Endodermal cell (in vitro differentiated cells): Measurements from ENCODE around the gene TRPV6. TPM values are rescaled to one million over a fixed set of nuclear protein-coding genes. Genes with fewer than 3 reads are reported as not detected.

ENCODE experiments used
- DNase-seq: peaks from one replicate; pipeline ENCODE4 v3.0.0-alpha.2; 2017
- H3K27ac ChIP-seq: 2 replicates; pipeline ENCODE4 v1.5.1; 2013; ENCODE audit warnings: mild to moderate bottlenecking, low read depth, low read length, moderate library complexity
- H3K27me3 ChIP-seq: 2 replicates; pipeline ENCODE4 v1.6.1; 2013; ENCODE audit warnings: mild to moderate bottlenecking, low read length, moderate library complexity; ENCODE audit not compliant: insufficient read depth, control insufficient read depth, poor library complexity, severe bottlenecking
- H3K36me3 ChIP-seq: 2 replicates; pipeline ENCODE4 v1.7.0; 2013; ENCODE audit warnings: mild to moderate bottlenecking, low read length, moderate library complexity; ENCODE audit not compliant: control insufficient read depth, insufficient read depth
- H3K4me1 ChIP-seq: one replicate; pipeline ENCODE4 v1.7.0; 2013; ENCODE audit warnings: low read length; ENCODE audit not compliant: control insufficient read depth, insufficient read depth
- H3K4me3 ChIP-seq: 2 replicates; pipeline ENCODE4 v1.5.1; 2013; ENCODE audit warnings: mild to moderate bottlenecking, low read length, moderate library complexity
- H3K9ac ChIP-seq: 2 replicates; pipeline ENCODE4 v1.6.1; 2013; ENCODE audit warnings: mild to moderate bottlenecking, low read length, moderate library complexity; ENCODE audit not compliant: poor library complexity, severe bottlenecking; ENCODE audit errors: extremely low read depth
- H3K9me3 ChIP-seq: 2 replicates; pipeline ENCODE4 v1.6.1; 2013; ENCODE audit warnings: mild to moderate bottlenecking, low read length, moderate library complexity; ENCODE audit not compliant: control insufficient read depth
- H3K27ac Mint-ChIP-seq: 2 replicates; pipeline ENCODE4 v1.8.0; 2020; ENCODE audit warnings: mixed read lengths
- H3K27me3 Mint-ChIP-seq: 2 replicates; pipeline ENCODE4 v1.8.0; 2021; ENCODE audit warnings: mild to moderate bottlenecking, mixed read lengths; ENCODE audit not compliant: insufficient read depth
- H3K36me3 Mint-ChIP-seq: 2 replicates; pipeline ENCODE4 v1.8.0; 2020; ENCODE audit warnings: low read depth, mixed read lengths
- H3K4me1 Mint-ChIP-seq: 2 replicates; pipeline ENCODE4 v1.8.0; 2020; ENCODE audit warnings: mixed read lengths
- H3K4me3 Mint-ChIP-seq: 2 replicates; pipeline ENCODE4 v1.8.0; 2020; ENCODE audit warnings: mild to moderate bottlenecking, moderate library complexity, mixed read lengths
- H3K9me3 Mint-ChIP-seq: 2 replicates; pipeline ENCODE4 v1.8.0; 2020; ENCODE audit warnings: mild to moderate bottlenecking, mixed read lengths
- CTCF ChIP-seq: fragments of 200-600 bp; sonication (generic); conservative IDR thresholded peaks from 2 replicates; pipeline ENCODE4 v1.5.0; 2021; ENCODE audit warnings: antibody characterized with exemption, mild to moderate bottlenecking
- WGBS, 2 experiments: methylation state at CpG; one replicate each; pipeline versions ENCODE4 v1.1.5 to v1.1.7; 2013; ENCODE audit warnings: missing lambda C conversion rate in 2 of 2, mixed read lengths in 1 of 2; ENCODE audit not compliant: insufficient coverage in 1 of 2, insufficient read length in 1 of 2; 5-methylcytosine and 5-hydroxymethylcytosine counted together
- total RNA-seq, 2 donors: library from RNA; stranded (reverse); fragmentation: NEBNext Ultra II Directional in 1 of 2; extraction: Animal tissue kit (Norgen Biotek cat#: 25700) in 1 of 2; gene quantifications; 2 replicates in 1 of 2; 3 replicates in 1 of 2; pipeline ENCODE4 v1.2.1, GENCODE V29; 2021

The TRPV6 gene
- total RNA-seq, 2 donors from 2014 or later = 2.7 to 4.1 TPM

GRCh38 chr7:142927949-142928348, 42.4 kb upstream of the TRPV6 start:
- Histone ChIP-seq H3K27ac (no peak overlapping the region), H3K9ac (no peak overlapping the region), H3K4me1 (no peaks in the 10 kb centered on the region), H3K36me3 (no peaks in the 10 kb centered on the region), H3K27me3 (no peaks in the 10 kb centered on the region), H3K4me3 (no peak overlapping the region), H3K9me3 (no peaks in the 10 kb centered on the region)
- Mint-ChIP-seq H3K4me1 (peaks cover 12% of the 10 kb centered on the region), H3K36me3 (no peaks in the 10 kb centered on the region), H3K27me3 (peaks cover 42% of the 10 kb centered on the region), H3K27ac (no peak overlapping the region), H3K4me3 (no peak overlapping the region), H3K9me3 (no peaks in the 10 kb centered on the region)
- no peak for TF ChIP-seq CTCF
- WGBS, 2 experiments = 82 to 83% methylated on average over 8 of the region's 8 CpGs
- DNase-seq = no peak

- TF ChIP-seq CTCF = no peak
- H3K27ac ChIP-seq = no peak overlapping the region
- DNase-seq = no peak
- Mint-ChIP-seq H3K9me3 (no peaks in the 10 kb centered on the region), H3K4me3 (no peak overlapping the region), H3K36me3 (no peaks in the 10 kb centered on the region), H3K4me1 (peaks cover 8% of the 10 kb centered on the region), H3K27me3 (peaks cover 40% of the 10 kb centered on the region), H3K27ac (no peak overlapping the region)
- WGBS, 2 experiments = 82 to 87% methylated on average over 3 to 6 of the region's 7 CpGs
- no peak overlapping the region for H3K9ac ChIP-seq
- no peaks in the 10 kb centered on the region for H3K27me3 ChIP-seq
- no peak overlapping the region for H3K4me3 ChIP-seq
- no peaks in the 10 kb centered on the region for H3K9me3 ChIP-seq
- H3K36me3 ChIP-seq = no peaks in the 10 kb centered on the region
- no peaks in the 10 kb centered on the region for H3K4me1 ChIP-seq
These were observed 41.7 kb upstream of the TRPV6 start for GRCh38 chr7:142927085-142927745.

- Mint-ChIP-seq H3K27me3 (peaks cover 40% of the 10 kb centered on the region), H3K27ac (no peak overlapping the region), H3K4me1 (peaks cover 8% of the 10 kb centered on the region), H3K9me3 (no peaks in the 10 kb centered on the region), H3K4me3 (no peak overlapping the region), H3K36me3 (no peaks in the 10 kb centered on the region)
- Histone ChIP-seq H3K9me3 (no peaks in the 10 kb centered on the region), H3K4me1 (no peaks in the 10 kb centered on the region), H3K4me3 (no peak overlapping the region), H3K27ac (no peak overlapping the region), H3K27me3 (no peaks in the 10 kb centered on the region), H3K36me3 (no peaks in the 10 kb centered on the region), H3K9ac (no peak overlapping the region)
- peak; percentile 79 for TF ChIP-seq CTCF
- WGBS, 2 experiments = 82 to 83% methylated on average over 3 to 12 of the region's 12 CpGs
- DNase-seq = peak; percentile 85
These were observed 39.9 kb upstream of the TRPV6 start for GRCh38 chr7:142925413-142925812.
